PC-3 (cell line): ENCODE measurements around the gene N4BP2L1.

Source experiments
- EZH2 ChIP-seq: fragments of 300-600 bp; sonication (generic); IDR thresholded peaks from one replicate; pipeline ENCODE4 v1.6.1; 2017; ENCODE audit warnings: antibody characterized with exemption, mild to moderate bottlenecking, low read length; ENCODE audit not compliant: unreplicated experiment
- TF ChIP-seq, protein P1 (sequence below): fragments of 300-600 bp; sonication (generic); conservative IDR thresholded peaks from 2 replicates; pipeline ENCODE4 v1.5.1; 2017; ENCODE audit warnings: antibody characterized with exemption, low read depth, mild to moderate bottlenecking, low read length

DNA sequence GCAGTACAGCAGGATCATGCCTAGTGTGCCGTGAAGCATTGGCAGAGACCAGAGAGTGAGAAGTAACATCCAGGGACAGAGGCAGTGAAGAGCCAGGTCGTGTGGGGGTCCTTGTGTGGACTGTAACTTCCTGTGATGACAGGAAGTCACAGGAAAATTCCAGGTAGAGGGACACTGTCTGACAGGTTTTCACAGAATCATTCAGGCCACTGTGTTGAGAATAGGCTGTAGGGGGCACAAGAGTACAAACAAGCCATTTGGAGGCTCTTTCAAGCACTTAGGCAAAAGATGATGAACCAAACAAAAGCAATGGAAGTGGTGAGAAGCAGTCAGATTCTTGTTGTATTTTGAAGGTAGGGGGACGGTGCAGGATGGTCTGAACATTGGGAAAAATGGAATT is 46.4 kb downstream of the N4BP2L1 start:
- TF ChIP-seq, protein P1, sequence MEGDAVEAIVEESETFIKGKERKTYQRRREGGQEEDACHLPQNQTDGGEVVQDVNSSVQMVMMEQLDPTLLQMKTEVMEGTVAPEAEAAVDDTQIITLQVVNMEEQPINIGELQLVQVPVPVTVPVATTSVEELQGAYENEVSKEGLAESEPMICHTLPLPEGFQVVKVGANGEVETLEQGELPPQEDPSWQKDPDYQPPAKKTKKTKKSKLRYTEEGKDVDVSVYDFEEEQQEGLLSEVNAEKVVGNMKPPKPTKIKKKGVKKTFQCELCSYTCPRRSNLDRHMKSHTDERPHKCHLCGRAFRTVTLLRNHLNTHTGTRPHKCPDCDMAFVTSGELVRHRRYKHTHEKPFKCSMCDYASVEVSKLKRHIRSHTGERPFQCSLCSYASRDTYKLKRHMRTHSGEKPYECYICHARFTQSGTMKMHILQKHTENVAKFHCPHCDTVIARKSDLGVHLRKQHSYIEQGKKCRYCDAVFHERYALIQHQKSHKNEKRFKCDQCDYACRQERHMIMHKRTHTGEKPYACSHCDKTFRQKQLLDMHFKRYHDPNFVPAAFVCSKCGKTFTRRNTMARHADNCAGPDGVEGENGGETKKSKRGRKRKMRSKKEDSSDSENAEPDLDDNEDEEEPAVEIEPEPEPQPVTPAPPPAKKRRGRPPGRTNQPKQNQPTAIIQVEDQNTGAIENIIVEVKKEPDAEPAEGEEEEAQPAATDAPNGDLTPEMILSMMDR: peak; percentile 43; the same call in 1 of the 2 replicates
- TF ChIP-seq EZH2: no peak
